Smooth muscle cell of trachea (primary cell): ENCODE data around the gene DDX3Y. TPM values are rescaled to one million over a fixed set of nuclear protein-coding genes. Genes with fewer than 3 reads are reported as not detected.

Source experiments
- total RNA-seq: library from RNA; depleted of rRNA; stranded (reverse); fragments of >200 nt; gene quantifications from 2 replicates; pipeline ENCODE4 v1.2.1, GENCODE V29; 2014

The DDX3Y gene
- total RNA-seq, result 51.1 and 64.0 TPM in 2 replicates

GRCh38 chrY:12904618-12905516 is at the start of gene DDX3Y:
Gene DDX3Y (plus strand): TSS chrY:12904868. CDS start chrY:12904937, 69 bp downstream.

Other genes starting within 250 kb of the DDX3Y start
- gene USP9Y, start 203.6 kb upstream of the DDX3Y start, total RNA-seq, result 30.4 and 37.8 TPM in 2 replicates